ENCODE data around the gene MANBA.

Gene MANBA

DNA sequence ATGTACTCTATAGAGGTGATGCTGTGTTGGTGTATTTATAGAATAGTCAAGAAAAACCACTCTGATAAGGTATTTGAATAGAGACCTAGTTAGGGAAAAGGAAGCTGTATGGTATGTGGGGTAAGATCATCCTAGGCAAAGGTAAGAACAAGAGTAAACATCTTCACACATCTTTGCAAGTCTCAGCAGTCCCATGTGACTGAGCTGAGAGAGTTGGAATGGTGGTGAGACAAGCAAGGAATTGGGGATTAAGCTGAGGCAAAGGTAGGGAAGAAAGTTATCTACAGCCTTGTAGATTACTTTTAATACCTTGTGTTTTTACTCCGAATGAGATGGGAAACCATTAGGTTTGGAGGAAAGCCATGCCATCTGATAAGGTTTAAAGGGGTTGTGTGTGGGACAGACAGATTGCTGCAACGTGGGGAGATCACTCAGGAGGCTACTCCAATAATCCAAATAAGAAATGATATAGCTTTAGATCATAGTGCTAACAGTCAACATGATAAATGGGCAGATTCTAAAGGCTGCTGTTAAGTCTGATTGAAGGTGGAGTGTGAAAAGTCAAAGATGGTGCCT lies 31.7 kb upstream of the MANBA start:
- no peak for TF ChIP-seq ZFX (IDR thresholded peaks at IDR 0.05; ENCODE audit: borderline replicate concordance)
- TF ChIP-seq, protein P1, sequence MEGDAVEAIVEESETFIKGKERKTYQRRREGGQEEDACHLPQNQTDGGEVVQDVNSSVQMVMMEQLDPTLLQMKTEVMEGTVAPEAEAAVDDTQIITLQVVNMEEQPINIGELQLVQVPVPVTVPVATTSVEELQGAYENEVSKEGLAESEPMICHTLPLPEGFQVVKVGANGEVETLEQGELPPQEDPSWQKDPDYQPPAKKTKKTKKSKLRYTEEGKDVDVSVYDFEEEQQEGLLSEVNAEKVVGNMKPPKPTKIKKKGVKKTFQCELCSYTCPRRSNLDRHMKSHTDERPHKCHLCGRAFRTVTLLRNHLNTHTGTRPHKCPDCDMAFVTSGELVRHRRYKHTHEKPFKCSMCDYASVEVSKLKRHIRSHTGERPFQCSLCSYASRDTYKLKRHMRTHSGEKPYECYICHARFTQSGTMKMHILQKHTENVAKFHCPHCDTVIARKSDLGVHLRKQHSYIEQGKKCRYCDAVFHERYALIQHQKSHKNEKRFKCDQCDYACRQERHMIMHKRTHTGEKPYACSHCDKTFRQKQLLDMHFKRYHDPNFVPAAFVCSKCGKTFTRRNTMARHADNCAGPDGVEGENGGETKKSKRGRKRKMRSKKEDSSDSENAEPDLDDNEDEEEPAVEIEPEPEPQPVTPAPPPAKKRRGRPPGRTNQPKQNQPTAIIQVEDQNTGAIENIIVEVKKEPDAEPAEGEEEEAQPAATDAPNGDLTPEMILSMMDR (IDR thresholded peaks at IDR 0.05): no peak
- no peak overlapping the region for H3K27ac ChIP-seq

DNA sequence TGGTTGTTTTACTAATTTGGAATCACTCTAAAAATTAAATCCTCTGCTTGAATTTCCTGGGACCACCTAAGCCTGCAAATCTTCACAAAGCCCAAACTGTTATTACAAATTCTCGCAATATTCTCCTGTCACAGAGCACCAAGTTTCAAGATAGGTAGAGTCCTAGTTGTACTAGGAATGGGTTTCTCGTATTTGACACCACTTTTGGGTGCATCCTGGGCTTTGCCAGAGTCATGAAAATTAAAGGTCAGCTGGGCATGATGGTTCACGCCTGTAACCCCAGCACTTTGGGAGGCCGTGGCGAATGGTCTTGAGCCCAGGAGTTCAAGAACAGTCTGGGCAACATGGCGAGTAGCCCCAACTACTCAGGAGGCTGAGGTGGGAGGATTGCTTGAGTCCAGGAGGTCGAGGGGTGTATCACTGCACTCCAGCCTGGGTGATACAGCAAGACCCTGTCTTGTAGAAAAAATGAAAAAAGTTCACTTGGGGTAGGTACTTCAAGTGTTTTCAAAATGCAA lies 30.6 kb upstream of the MANBA start:
- TF ChIP-seq ZFX (IDR thresholded peaks at IDR 0.05; ENCODE audit: borderline replicate concordance): no peak
- TF ChIP-seq, protein P1 (IDR thresholded peaks at IDR 0.05): no peak

DNA sequence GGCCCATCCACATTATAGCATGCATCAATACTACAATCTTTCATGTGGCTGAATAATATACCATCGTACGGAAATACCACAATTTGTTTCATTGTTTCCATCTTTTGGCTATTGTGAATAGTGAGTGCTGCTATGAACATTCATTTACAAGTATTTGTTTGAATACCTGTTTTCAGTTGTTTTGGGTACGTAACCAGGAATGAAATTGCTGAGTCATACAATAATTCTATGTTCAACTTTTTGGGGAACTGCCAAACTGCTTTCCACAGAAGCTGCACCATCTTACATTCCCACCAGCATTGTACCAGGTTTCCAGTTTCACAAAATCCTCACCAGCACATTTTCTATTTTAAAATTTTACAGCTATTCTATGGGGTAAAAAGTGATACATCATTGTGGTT lies 28.5 kb upstream of the MANBA start:
- no peak overlapping the region for H3K27ac ChIP-seq
- no peak for TF ChIP-seq ZFX (IDR thresholded peaks at IDR 0.05; ENCODE audit: borderline replicate concordance)
- TF ChIP-seq, protein P1 (IDR thresholded peaks at IDR 0.05): no peak

More for the DNA sequence above, 30.6 kb upstream of the MANBA start:
- H3K27ac ChIP-seq: no peak overlapping the region

DNA sequence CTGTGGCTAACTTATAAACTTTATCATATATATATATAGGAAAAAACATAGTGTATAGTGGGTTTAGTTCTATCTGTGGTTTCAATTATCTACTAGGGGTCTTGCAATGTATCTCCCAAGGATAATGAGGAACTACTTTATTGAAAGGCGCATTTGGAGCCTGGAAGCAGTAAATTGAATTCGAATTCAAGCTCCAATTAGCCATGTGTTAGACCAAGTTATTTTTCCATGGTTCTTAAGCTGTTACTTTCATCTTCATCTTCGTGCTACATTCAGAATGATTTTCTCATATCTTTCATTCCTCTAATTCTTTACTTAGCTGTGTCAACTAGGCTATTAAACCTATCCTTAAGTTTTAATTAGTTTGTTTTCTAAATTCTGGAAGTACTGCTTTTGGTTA lies 27.2 kb upstream of the MANBA start:
- TF ChIP-seq ZFX (IDR thresholded peaks at IDR 0.05; ENCODE audit: borderline replicate concordance): no peak
- TF ChIP-seq, protein P1 (IDR thresholded peaks at IDR 0.05): no peak
- no peak overlapping the region for H3K27ac ChIP-seq

DNA sequence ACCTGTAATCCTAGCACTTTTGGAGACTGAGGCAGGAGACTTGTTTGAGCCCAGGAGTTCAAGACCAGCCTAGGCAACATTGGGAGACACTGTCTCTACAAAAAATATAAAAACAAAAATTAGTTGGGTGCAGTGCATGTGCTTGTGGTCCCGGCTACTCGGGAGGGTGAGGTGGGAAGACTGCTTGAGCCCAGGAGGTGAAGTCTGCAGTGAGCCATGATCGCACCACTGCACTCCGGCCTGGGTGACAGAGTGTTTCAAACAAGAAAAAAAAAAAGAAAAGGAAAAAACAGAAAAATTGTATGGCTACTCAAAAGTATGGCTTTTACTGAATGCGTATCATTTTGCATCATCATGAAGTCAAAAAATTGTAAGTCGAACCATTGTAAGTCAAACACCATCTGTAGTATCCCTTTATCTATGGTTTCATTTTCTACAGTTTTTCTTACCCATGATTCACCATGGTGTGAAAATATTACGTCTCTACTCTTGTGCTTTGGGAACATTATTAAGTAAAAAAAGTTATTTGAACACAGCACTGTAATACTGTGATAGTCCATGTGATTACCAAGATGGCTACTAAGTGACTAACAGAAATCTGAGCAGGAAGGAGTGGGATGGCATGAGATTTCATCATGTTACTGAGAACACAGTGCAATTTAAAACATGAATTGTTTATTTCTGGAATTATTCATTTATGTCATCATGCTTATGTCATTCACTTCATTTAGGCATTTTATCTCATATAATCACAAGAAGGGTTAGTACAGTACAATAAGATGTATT lies 26.5 kb upstream of the MANBA start:
- no peak overlapping the region for H3K27ac ChIP-seq
- TF ChIP-seq, protein P1 (IDR thresholded peaks at IDR 0.05): no peak
- TF ChIP-seq ZFX (IDR thresholded peaks at IDR 0.05; ENCODE audit: borderline replicate concordance): no peak

DNA sequence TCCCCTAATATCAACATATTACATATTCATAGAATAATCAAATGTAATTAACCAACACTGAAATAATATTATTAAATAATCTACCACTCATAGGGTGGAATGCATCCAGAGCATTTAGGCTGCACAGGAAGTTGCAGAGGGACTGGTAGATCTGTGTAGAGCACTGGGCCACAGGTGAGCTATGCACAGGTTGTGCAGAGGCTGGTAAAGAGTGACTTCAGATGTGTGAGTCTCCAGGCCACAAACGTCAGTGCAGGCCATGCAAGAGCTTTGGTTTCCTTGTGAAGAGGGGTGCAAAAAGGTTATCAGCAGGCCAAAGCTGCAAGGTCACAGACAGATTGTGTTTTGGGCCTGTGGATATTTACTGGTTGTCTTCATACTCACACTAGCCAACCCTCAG lies 25.5 kb upstream of the MANBA start:
- no peak overlapping the region for H3K27ac ChIP-seq
- TF ChIP-seq, protein P1 (IDR thresholded peaks at IDR 0.05): no peak
- no peak for TF ChIP-seq ZFX (IDR thresholded peaks at IDR 0.05; ENCODE audit: borderline replicate concordance)

DNA sequence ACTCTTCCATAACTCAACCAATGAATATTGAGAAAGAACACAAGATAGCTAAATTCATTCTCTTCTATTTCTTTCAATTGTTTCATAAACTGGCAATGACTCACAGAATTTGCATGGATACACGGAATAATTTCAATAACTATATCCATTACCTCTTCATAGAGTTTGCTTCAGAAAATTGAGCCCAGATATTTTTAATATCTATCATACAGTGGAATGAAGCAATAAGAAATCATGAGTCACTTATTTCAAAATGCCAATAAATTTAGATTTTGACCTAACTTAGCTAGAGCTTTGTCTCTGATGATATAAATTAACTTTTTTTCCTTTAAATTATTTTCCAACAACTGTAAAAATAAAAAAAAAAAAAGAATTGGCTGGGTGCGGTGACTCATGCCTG lies 22.2 kb upstream of the MANBA start:
- TF ChIP-seq ZFX (IDR thresholded peaks at IDR 0.05; ENCODE audit: borderline replicate concordance): no peak
- TF ChIP-seq, protein P1 (IDR thresholded peaks at IDR 0.05): no peak
- H3K27ac ChIP-seq: no peak overlapping the region

All from 22Rv1 (cell line).